Muscle layer of duodenum (tissue), 2 donors: ENCODE data around the gene ZDHHC19.

ENCODE experiments used
- H3K27ac ChIP-seq: one replicate; pipeline ENCODE4 v1.7.0; 2013; ENCODE audit warnings: mild to moderate bottlenecking, low read length
- H3K27me3 ChIP-seq: one replicate; pipeline ENCODE4 v1.7.0; 2013; ENCODE audit warnings: low read depth, mild to moderate bottlenecking, control low read depth, low read length
- H3K36me3 ChIP-seq, 2 donors: one replicate each; pipeline ENCODE4 v1.7.0; 2013; ENCODE audit warnings: low read length in 2 of 2, control low read depth in 1 of 2, mild to moderate bottlenecking in 1 of 2; ENCODE audit not compliant: insufficient read depth in 2 of 2, control insufficient read depth in 1 of 2
- H3K4me1 ChIP-seq, 2 donors: one replicate each; pipeline ENCODE4 v1.7.0; 2013; ENCODE audit warnings: low read length in 2 of 2, mild to moderate bottlenecking in 2 of 2, control low read depth in 1 of 2, moderate library complexity in 1 of 2; ENCODE audit not compliant: insufficient read depth in 2 of 2, control insufficient read depth in 1 of 2
- H3K4me3 ChIP-seq, 2 donors: one replicate each; pipeline ENCODE4 v1.7.0; 2013; ENCODE audit warnings: low read length in 2 of 2, low read depth in 1 of 2, mild to moderate bottlenecking in 1 of 2
- H3K9me3 ChIP-seq, 2 donors: one replicate each; pipeline ENCODE4 v1.7.0; 2013; ENCODE audit warnings: low read length in 2 of 2, control low read depth in 1 of 2, mild to moderate bottlenecking in 1 of 2; ENCODE audit not compliant: control insufficient read depth in 1 of 2
- donor health status: healthy.

Gene ZDHHC19

GRCh38 chr3:196220991-196221390 is 9.8 kb upstream of the ZDHHC19 start:
- Histone ChIP-seq H3K27ac (no peak overlapping the region), H3K4me3 (no peak overlapping the region), H3K9me3 (no peaks in the 10 kb centered on the region), H3K27me3 (peaks cover 3% of the 10 kb centered on the region), H3K36me3 (no peaks in the 10 kb centered on the region), H3K4me1 (peaks cover 5 to 10% of the 10 kb centered on the region in 2 donors)

- H3K9me3 ChIP-seq = no peaks in the 10 kb centered on the region
- H3K27ac ChIP-seq = no peak overlapping the region
- H3K27me3 ChIP-seq = peaks cover 3% of the 10 kb centered on the region
- H3K36me3 ChIP-seq = no peaks in the 10 kb centered on the region
- H3K4me3 ChIP-seq = no peak overlapping the region
- H3K4me1 ChIP-seq = peaks cover 5 to 10% of the 10 kb centered on the region in 2 donors
Observed at GRCh38 chr3:196220587-196220986, 9.4 kb upstream of the ZDHHC19 start.

GRCh38 chr3:196219970-196220311 is 8.7 kb upstream of the ZDHHC19 start:
- Histone ChIP-seq H3K4me1 (peaks cover 5 to 10% of the 10 kb centered on the region in 2 donors), H3K36me3 (no peaks in the 10 kb centered on the region), H3K27me3 (no peaks in the 10 kb centered on the region), H3K4me3 (no peak overlapping the region), H3K9me3 (no peaks in the 10 kb centered on the region), H3K27ac (peak overlapping the region; percentile 49)

- Histone ChIP-seq H3K9me3 (no peaks in the 10 kb centered on the region), H3K36me3 (no peaks in the 10 kb centered on the region), H3K27me3 (no peaks in the 10 kb centered on the region), H3K4me1 (peaks cover 5 to 10% of the 10 kb centered on the region in 2 donors), H3K27ac (peak overlapping the region; percentile 49), H3K4me3 (peak overlapping the region; percentile 49 to 52)
Observed at GRCh38 chr3:196219194-196219969, 8.2 kb upstream of the ZDHHC19 start.

GRCh38 chr3:196218155-196218712 is 7.0 kb upstream of the ZDHHC19 start:
- Histone ChIP-seq H3K4me3 (no peak overlapping the region), H3K36me3 (no peaks in the 10 kb centered on the region), H3K9me3 (no peaks in the 10 kb centered on the region), H3K4me1 (peaks cover 5 to 10% of the 10 kb centered on the region in 2 donors), H3K27me3 (no peaks in the 10 kb centered on the region), H3K27ac (no peak overlapping the region)

GRCh38 chr3:196217307-196218154 is 6.3 kb upstream of the ZDHHC19 start:
- Histone ChIP-seq H3K27ac (no peak overlapping the region), H3K27me3 (no peaks in the 10 kb centered on the region), H3K36me3 (no peaks in the 10 kb centered on the region), H3K4me1 (peaks cover 5 to 10% of the 10 kb centered on the region in 2 donors), H3K4me3 (no peak overlapping the region), H3K9me3 (no peaks in the 10 kb centered on the region)

GRCh38 chr3:196216681-196217211 is 5.5 kb upstream of the ZDHHC19 start:
- Histone ChIP-seq H3K27me3 (no peaks in the 10 kb centered on the region), H3K36me3 (no peaks in the 10 kb centered on the region), H3K4me1 (peaks cover 5 to 10% of the 10 kb centered on the region in 2 donors), H3K4me3 (no peak overlapping the region), H3K27ac (no peak overlapping the region), H3K9me3 (no peaks in the 10 kb centered on the region)

GRCh38 chr3:196216089-196216564 is 4.9 kb upstream of the ZDHHC19 start, which contains the start of gene SLC51A:
TSS of gene SLC51A (plus strand) at chr3:196216534. CDS start at chr3:196216713, 179 bp downstream.
- H3K9me3 ChIP-seq = no peaks in the 10 kb centered on the region
- no peaks in the 10 kb centered on the region for H3K36me3 ChIP-seq
- H3K27ac ChIP-seq = no peak within 1 kb of the TSS
- peaks cover 5 to 10% of the 10 kb centered on the region in 2 donors for H3K4me1 ChIP-seq
- no peaks in the 10 kb centered on the region for H3K27me3 ChIP-seq
- H3K4me3 ChIP-seq = no peak within 1 kb of the TSS

GRCh38 chr3:196215493-196216020 is 4.4 kb upstream of the ZDHHC19 start:
- peaks cover 5 to 10% of the 10 kb centered on the region in 2 donors for H3K4me1 ChIP-seq
- no peaks in the 10 kb centered on the region for H3K9me3 ChIP-seq
- no peaks in the 10 kb centered on the region for H3K36me3 ChIP-seq
- no peak overlapping the region for H3K4me3 ChIP-seq
- H3K27me3 ChIP-seq = no peaks in the 10 kb centered on the region
- no peak overlapping the region for H3K27ac ChIP-seq

- Histone ChIP-seq H3K4me3 (no peak overlapping the region), H3K4me1 (peaks cover 5 to 9% of the 10 kb centered on the region in 2 donors), H3K36me3 (no peaks in the 10 kb centered on the region), H3K27ac (no peak overlapping the region), H3K9me3 (no peaks in the 10 kb centered on the region), H3K27me3 (no peaks in the 10 kb centered on the region)
Observed at GRCh38 chr3:196214783-196215441, 3.7 kb upstream of the ZDHHC19 start.
